Transverse colon (tissue), 4 donors: ENCODE measurements around the gene ENOPH1.

Experiments used
- CTCF ChIP-seq, 5 experiments: fragments of 200-600 bp in 3 of 5; fragments of 450-650 bp in 2 of 5; sonication (generic) in 3 of 5; IDR thresholded peaks; 1 replicate in 2 of 5; 2 replicates in 3 of 5; pipeline ENCODE4 v1.5.1; 2016 to 2017; ENCODE audit warnings: antibody characterized with exemption in 5 of 5, inconsistent platforms in 3 of 5, mild to moderate bottlenecking in 2 of 5, moderate library complexity in 1 of 5
- EP300 ChIP-seq: sonication (generic); formaldehyde crosslinking; IDR thresholded peaks from one replicate; pipeline ENCODE4 v1.6.1; 2017; ENCODE audit warnings: antibody characterized with exemption, low read depth
- POLR2A ChIP-seq: fragments of 450-650 bp; IDR thresholded peaks from one replicate; pipeline ENCODE4 v1.6.1; 2016; ENCODE audit warnings: antibody characterized with exemption, mild to moderate bottlenecking, moderate library complexity
- POLR2AphosphoS5 ChIP-seq, 3 donors: sonication (generic); formaldehyde crosslinking; IDR thresholded peaks; one replicate each; pipeline ENCODE4 v1.6.1; 2016; ENCODE audit warnings: antibody characterized with exemption in 3 of 3

- TF ChIP-seq CTCF (IDR thresholded peaks at IDR 0.05) (no peak), EP300 (no peak), POLR2A (no peak), POLR2AphosphoS5 (IDR thresholded peaks at IDR 0.05) (no peak)
Observed at GRCh38 chr4:82397527-82397926, 32.9 kb upstream of the ENOPH1 start.
